GM18520 (cell line): ENCODE results near the gene FREM1.
A peak's percentile ranks its signal among the peaks of the same experiment; 100 is the strongest.

Experiments
- ATAC-seq: cut with Tn5 transposase; IDR thresholded peaks from one replicate; pipeline ENCODE4 v1.9.1; 2021; ENCODE audit not compliant: unreplicated experiment

FREM1 gene

DNA sequence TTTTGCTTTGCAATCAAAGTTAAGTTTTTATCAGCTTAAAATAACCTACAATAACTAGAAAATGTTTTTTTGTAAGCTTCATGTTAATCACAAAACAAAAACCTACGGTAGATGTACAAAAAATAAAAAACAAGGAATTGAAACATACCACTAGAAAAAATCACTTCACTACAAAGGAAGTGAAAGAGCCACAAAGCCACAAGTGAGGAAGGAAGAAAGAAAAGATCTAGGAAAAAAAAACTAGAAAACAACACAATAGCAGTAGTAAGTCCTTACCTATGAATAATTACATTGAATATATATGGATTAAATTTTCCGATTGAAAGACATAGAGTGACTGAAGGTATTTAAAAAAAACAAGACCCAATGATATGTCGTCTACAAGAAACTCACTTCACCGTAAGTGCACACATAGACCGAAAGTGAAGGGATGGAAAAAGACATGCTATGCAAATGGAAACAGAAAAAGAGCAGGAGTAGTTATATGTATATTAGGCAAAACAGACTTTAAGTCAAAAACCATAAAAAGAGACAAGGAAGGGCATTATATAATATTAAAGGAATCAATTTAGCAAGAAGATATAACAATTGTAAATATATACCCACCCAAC is 203.6 kb downstream of the FREM1 start:
- no peak for ATAC-seq

DNA sequence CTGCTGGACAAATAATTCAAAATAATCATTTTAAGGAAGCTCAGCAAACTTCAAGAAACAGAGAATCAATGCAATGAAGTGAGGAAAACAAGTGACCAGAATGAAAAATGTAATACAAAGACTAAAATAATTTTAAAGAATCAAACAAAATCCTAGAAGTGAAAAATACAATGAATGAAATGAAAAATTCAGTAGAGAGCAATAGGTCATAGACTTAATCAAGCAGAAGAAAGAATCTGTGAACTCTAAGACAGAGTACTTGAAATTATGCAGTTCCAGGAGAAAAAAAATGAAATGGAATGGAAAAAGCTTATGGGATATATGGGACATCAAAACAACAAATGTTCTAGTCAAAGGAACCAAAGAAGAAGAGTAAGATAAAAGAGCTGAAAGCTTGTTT is 205.1 kb downstream of the FREM1 start:
- ATAC-seq, result no peak

DNA sequence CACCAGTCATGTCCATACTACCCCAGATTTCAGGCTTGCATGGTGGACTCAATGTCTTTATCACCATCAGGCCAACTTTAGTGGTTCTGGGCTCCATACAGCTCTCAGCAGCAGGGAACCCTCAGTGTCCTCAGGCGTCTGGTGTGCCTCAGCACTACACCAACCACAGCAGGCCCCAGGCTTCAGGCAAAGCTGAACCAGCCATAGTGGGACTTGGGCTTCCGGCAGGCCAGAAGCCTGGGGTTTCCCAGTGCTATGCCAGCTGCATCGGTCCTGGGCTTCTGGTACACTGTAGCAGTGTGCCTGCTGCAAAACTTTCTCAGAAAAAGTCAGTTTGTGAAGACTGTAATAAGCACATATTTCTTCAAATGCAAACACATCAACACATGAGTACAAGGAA is 205.9 kb downstream of the FREM1 start:
- no peak for ATAC-seq

DNA sequence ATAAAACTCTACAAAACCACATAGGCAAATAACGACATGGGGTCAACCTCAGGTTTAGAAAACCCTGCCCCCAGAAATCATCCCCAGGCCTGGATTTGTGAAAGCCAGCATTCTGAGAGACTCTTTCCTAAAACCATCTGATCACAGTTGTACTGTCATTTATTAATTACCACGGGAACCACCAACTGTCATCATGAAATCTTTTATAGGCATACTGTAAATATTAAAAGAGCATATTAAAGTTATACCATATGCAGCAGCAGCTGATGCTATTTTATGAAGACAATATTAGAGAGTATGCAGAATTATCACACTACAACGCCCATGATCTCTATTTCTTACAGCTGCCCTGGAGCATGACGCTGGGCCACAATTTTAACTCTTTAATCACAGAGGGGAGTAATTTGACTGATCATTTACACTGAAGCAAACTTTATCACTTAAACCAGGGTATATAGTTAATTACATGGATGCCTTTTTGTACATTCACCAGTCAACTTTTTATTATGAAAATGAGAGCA is 208.0 kb downstream of the FREM1 start:
- ATAC-seq, result no peak

DNA sequence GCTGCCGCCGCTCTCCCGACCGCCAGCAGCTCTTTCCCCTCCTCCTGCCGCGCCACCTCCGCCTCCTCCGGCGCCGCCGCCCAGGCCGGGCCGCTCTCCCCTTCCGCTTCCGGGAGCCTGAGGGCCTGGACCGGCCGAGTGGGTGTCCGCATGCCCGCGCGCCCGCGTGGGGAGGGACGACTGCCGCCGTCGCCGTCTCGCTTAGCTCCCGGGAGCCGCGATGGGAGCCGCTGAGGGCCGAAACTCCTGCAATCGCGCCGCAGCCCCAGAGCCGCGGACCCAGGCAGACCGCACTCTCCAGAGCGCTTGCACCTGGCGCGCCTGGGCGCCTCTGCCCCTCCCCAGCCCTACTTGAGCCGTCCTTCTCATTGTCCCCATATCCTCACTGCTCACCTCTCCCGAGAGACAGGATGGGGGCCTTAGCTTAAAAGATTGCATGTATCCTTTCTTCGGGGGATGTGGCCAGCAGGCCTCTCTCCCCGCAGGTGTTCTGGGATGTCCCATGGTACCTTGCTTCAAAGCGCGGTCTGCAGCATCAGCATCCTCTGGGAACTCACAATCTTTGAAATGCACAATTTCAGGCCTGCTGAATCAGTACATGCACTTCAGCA is 216.9 kb downstream of the FREM1 start, which contains the start of gene ZDHHC21:
ZDHHC21 (minus strand) TSS at position 182 of the 611 bp plus-strand sequence. CDS start 19,092 bp downstream, outside the sequence.
- peak; percentile 68 for ATAC-seq

DNA sequence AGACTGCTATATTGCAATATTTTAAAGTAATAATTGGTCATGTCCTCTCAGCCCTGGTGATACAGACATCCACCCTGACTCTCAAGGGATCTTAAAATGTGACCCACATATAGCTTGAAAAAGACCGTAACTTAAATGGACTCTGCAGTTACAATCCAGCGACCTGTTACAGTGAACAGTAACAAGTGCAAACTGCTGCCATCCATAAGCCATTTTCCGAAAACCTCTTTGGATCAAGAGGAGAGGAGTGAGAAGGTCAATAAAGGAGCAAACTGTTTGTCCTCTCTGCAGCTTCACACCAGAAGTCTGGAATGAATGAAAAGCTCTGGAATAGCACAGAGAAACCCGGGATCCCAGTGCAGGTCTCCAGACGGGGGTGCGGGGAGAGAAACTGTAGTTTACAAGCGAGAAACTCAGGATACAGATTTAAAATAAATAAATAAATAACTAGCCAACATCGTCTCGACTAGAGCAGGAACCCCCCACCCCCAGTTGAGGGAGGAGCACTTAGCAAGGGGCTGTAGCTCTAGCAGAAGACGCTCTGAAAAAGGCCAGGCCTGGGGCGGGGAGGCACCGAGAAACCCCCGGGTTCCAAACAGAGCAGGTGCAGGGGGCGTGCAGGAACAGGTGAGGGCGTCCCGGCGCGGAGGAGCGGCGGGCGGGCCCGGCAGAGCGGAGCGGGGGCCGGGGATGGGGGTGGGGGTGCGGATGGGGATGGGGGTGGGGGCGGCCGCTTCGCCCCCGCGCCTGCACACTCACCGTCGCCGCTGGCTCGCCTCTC is 217.6 kb downstream of the FREM1 start:
- peak; percentile 19 for ATAC-seq

DNA sequence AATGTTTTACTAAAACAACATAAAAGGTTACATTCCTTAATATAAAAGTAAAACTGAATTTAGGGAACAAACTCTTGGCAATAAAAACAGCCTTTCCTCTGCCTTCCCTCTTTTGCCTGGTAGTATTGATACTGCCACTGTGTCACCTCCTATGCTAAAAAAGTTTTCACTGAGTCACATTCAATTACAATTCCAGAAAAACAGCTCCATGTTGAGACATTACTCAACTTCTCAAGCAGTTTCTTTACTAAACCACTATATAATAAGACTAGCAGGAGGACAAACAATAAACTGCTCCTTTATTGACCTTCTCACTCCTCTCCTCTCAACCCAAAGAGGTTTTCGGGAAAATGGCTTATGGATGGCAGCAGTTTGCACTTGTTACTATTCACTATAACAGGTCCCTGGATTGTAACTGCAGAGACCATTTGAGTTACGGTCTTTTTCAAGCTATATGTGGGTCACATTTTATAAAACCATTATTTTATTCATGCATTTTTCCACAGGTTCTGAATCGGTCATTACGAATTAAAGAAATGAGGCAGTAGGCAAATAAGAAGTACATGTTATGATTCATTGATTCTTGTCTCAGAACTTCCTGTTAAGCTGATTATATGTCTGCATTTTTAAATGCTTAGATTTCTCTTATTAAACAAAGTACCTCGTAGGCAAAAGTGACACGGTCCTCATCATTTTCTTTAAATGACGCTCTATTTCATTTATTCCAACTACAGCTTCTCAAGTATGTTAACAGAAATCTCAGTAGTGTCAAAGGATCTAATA is 219.1 kb downstream of the FREM1 start:
- no peak for ATAC-seq

DNA sequence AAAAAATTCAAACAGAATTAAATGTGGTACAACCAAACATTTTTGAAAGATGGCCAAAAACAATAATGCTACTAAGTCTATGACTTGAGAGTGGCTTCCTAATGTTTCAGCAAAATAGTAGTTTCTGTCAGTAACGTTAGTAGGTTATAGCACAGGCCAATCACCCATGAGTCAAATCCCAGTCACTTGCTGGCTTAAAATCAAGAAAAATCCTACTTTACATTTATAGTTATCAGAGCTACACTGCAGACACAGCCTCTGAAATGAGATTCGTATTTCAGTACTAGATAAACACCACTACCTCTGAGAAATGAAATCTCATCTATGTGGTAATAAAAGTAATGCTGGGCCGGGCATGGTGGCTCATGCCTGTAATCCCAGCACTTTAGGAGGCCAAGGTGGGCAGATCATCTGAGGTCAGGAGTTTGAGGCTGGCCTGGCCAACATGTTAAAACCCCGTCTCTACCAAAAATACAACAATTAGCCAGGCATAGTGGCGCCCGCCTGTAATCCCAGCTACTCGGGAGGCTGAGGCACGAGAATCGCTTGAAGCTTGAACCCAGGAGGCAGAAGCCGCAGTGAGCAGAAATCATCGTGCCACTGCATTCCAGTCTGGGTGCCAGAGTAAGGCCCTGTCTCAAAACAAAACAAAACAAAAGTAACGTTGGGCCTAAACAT is 223.0 kb downstream of the FREM1 start:
- ATAC-seq, result no peak

DNA sequence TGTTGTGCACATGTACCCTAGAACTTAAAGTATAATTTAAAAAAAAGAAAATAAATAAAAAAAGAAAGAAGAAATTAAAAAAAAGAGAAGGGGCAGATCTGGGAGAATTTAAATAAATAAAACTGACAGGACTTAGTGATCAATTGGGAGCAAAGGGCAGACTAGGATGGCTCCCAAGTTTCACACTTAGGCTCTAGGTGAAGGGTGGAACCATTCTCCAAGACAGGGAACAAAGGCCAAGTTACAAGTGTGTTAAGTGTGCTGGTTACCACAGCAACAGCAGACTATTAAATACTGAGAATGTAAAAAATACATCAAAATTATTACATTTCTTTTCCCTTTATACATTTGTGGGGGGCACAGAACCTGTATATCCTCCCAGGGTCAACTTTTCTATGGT is 224.1 kb downstream of the FREM1 start:
- no peak for ATAC-seq
